Measurements from ENCODE around the gene FCGR3A.
"Not testable (repeated sequence)": the region's sequence is repeated elsewhere in the genome, so short reads cannot be mapped to it uniquely, and the experiment has no call there.

DNA sequence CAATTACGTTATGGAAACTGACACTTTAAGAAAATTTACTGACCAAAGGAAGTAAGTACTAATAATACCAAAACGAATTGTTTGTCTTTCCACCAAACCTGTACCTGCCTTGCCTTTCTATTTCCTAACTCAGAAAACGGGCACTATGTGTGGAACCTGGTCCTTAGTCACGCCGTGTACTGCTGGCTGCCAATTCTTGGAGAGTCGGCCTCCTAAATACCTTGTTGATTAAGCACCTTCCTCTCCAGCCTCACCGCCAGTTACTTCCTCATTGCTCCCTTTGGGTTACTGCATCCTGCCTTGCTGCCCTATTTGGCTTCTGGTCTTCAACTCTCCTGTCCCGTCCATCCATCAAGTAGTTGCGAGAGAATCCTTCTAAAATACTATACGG is 9.1 kb downstream of the FCGR3A start:
- TF ChIP-seq, protein P1, sequence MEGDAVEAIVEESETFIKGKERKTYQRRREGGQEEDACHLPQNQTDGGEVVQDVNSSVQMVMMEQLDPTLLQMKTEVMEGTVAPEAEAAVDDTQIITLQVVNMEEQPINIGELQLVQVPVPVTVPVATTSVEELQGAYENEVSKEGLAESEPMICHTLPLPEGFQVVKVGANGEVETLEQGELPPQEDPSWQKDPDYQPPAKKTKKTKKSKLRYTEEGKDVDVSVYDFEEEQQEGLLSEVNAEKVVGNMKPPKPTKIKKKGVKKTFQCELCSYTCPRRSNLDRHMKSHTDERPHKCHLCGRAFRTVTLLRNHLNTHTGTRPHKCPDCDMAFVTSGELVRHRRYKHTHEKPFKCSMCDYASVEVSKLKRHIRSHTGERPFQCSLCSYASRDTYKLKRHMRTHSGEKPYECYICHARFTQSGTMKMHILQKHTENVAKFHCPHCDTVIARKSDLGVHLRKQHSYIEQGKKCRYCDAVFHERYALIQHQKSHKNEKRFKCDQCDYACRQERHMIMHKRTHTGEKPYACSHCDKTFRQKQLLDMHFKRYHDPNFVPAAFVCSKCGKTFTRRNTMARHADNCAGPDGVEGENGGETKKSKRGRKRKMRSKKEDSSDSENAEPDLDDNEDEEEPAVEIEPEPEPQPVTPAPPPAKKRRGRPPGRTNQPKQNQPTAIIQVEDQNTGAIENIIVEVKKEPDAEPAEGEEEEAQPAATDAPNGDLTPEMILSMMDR (conservative IDR thresholded peaks at IDR 0.05; ENCODE audit: low read length) = not testable (repeated sequence)
- TF ChIP-seq EZH2phosphoT487 (IDR thresholded peaks at IDR 0.05; ENCODE audit: borderline replicate concordance, low read depth, low read length) = not testable (repeated sequence)

Data from OCI-LY7 (cell line).